Muscle of leg (tissue), 16 donors: Measurements from ENCODE around the gene MOAP1. TPM values are rescaled to one million over a fixed set of nuclear protein-coding genes. Genes with fewer than 3 reads are reported as not detected.
"Not testable (repeated sequence)": the region's sequence is repeated elsewhere in the genome, so short reads cannot be mapped to it uniquely, and the experiment has no call there.

Experiments
- DNase-seq: peaks from one replicate; pipeline ENCODE4 v3.0.0; 2013
- H3K27ac ChIP-seq: one replicate; pipeline ENCODE4 v1.5.1; 2013; ENCODE audit warnings: mild to moderate bottlenecking, low read length, control low read depth
- H3K27me3 ChIP-seq: one replicate; pipeline ENCODE4 v1.6.1; 2013; ENCODE audit warnings: low read length; ENCODE audit not compliant: control insufficient read depth, insufficient read depth
- H3K36me3 ChIP-seq: one replicate; pipeline ENCODE4 v1.6.1; 2013; ENCODE audit warnings: low read length; ENCODE audit not compliant: control insufficient read depth, insufficient read depth
- H3K4me1 ChIP-seq: one replicate; pipeline ENCODE4 v1.6.1; 2013; ENCODE audit warnings: low read length; ENCODE audit not compliant: control insufficient read depth, insufficient read depth
- H3K4me3 ChIP-seq: one replicate; pipeline ENCODE4 v1.5.1; 2013; ENCODE audit warnings: low read length, control low read depth
- H3K9me3 ChIP-seq: replicated peaks from 2 replicates; pipeline ENCODE4 v1.6.1; 2013; ENCODE audit warnings: low read depth, low read length; ENCODE audit not compliant: control insufficient read depth
- WGBS: methylation state at CpG from one replicate; pipeline ENCODE4 v1.1.5; 2013; ENCODE audit warnings: missing lambda C conversion rate; ENCODE audit not compliant: insufficient coverage; 5-methylcytosine and 5-hydroxymethylcytosine counted together
- long read RNA-seq, 11 donors: transcript quantifications; one replicate each; lab custom pipeline, GENCODE V29; 2026
- polyA plus RNA-seq, 8 donors: library from polyadenylated mRNA; unstranded; fragments of 120-200 nt; gene quantifications; one replicate each; pipeline versions ENCODE4 v1.2.1 to v1.2.3, GENCODE V29; 2013; ENCODE audit warnings: inconsistent platforms in 1 of 8, low replicate concordance in 1 of 8; ENCODE audit not compliant: insufficient read length in 8 of 8, insufficient read depth in 1 of 8
- total RNA-seq: library from RNA; stranded (reverse); fragments of 120-200 nt; gene quantifications from one replicate; pipeline ENCODE4 v1.2.4, GENCODE V29; 2013

Gene MOAP1, protein sequence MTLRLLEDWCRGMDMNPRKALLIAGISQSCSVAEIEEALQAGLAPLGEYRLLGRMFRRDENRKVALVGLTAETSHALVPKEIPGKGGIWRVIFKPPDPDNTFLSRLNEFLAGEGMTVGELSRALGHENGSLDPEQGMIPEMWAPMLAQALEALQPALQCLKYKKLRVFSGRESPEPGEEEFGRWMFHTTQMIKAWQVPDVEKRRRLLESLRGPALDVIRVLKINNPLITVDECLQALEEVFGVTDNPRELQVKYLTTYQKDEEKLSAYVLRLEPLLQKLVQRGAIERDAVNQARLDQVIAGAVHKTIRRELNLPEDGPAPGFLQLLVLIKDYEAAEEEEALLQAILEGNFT
- total RNA-seq (27.0 TPM), polyA plus RNA-seq (10 to 100 TPM; 21.0 to 23.8 (median 22.8) TPM)
- long read RNA-seq, donor 1, partial matches to known transcripts = 0 of 3 reads
- long read RNA-seq, donor 1, other reads (novel, unspliced or antisense) = 0 of 3 reads
- long read RNA-seq, donor 2, partial matches to known transcripts = 0 of 2 reads
- long read RNA-seq, donor 2, other reads (novel, unspliced or antisense) = 0 of 2 reads
- long read RNA-seq, donor 3, transcript MOAP1-201 (3 exons, 2,441 nt) = major isoform, 13 of 16 reads
- long read RNA-seq, donor 3, partial matches to known transcripts = 0 of 16 reads
- long read RNA-seq, donor 3, other reads (novel, unspliced or antisense) = 0 of 16 reads
- long read RNA-seq, donor 4, partial matches to known transcripts = 0 of 6 reads
- long read RNA-seq, donor 4, other reads (novel, unspliced or antisense) = 0 of 6 reads
- long read RNA-seq, donor 5, transcript MOAP1-201 (3 exons, 2,441 nt) = major isoform, 6 of 7 reads
- long read RNA-seq, donor 5, partial matches to known transcripts = 0 of 7 reads
- long read RNA-seq, donor 5, other reads (novel, unspliced or antisense) = 0 of 7 reads
- long read RNA-seq, donor 6, transcript MOAP1-201 (3 exons, 2,441 nt) = major isoform, 24 of 26 reads
- long read RNA-seq, donor 6, partial matches to known transcripts = 0 of 26 reads
- long read RNA-seq, donor 6, other reads (novel, unspliced or antisense) = 0 of 26 reads
- long read RNA-seq, donor 7, transcript MOAP1-201 (3 exons, 2,441 nt) = major isoform, 9 of 12 reads
- long read RNA-seq, donor 7, partial matches to known transcripts = 0 of 12 reads
- long read RNA-seq, donor 7, other reads (novel, unspliced or antisense) = 0 of 12 reads
- long read RNA-seq, donor 8, transcript MOAP1-201 (3 exons, 2,441 nt) = major isoform, 11 of 13 reads
- long read RNA-seq, donor 8, partial matches to known transcripts = 0 of 13 reads
- long read RNA-seq, donor 8, other reads (novel, unspliced or antisense) = 0 of 13 reads
- long read RNA-seq, donor 9, transcript MOAP1-201 (3 exons, 2,441 nt) = major isoform, 6 of 54 reads
- long read RNA-seq, donor 9, partial matches to known transcripts = 48 of 54 reads
- long read RNA-seq, donor 9, other reads (novel, unspliced or antisense) = 0 of 54 reads
- long read RNA-seq, donor 10, transcript MOAP1-201 (3 exons, 2,441 nt) = major isoform, 6 of 8 reads
- long read RNA-seq, donor 10, partial matches to known transcripts = 0 of 8 reads
- long read RNA-seq, donor 10, other reads (novel, unspliced or antisense) = 0 of 8 reads
- long read RNA-seq, donor 11, transcript MOAP1-201 (3 exons, 2,441 nt) = major isoform, 6 of 6 reads
- long read RNA-seq, donor 11, partial matches to known transcripts = 0 of 6 reads
- long read RNA-seq, donor 11, other reads (novel, unspliced or antisense) = 0 of 6 reads

GRCh38 chr14:93184391-93185348 lies at the start of gene MOAP1, which contains the start of gene LYSET:
Gene MOAP1 (minus strand): TSS chr14:93184897. CDS start chr14:93184242, 655 bp downstream.
Gene LYSET (plus strand): TSS chr14:93185317. CDS start chr14:93185406, 89 bp downstream.
- Histone ChIP-seq H3K27me3 (no peaks in the 10 kb centered on the region), H3K27ac (peak within 1 kb of the TSS; percentile 95), H3K4me1 (peaks cover 16% of the 10 kb centered on the region), H3K36me3 (peaks cover 20% of the 10 kb centered on the region), H3K4me3 (peak within 1 kb of the TSS; percentile 78), H3K9me3 (no peaks in the 10 kb centered on the region)
- DNase-seq = peak; percentile 92
- WGBS = under 1% methylated on average over 121 of the region's 124 CpGs

GRCh38 chr14:93233078-93233477 lies 48.4 kb upstream of the MOAP1 start:
- not testable (repeated sequence) for H3K4me3 ChIP-seq, H3K27ac ChIP-seq, H3K27me3 ChIP-seq, H3K9me3 ChIP-seq, DNase-seq, H3K36me3 ChIP-seq, H3K4me1 ChIP-seq
- no CpG with 5 or more reads among the region's 5 CpGs for WGBS

DNA sequence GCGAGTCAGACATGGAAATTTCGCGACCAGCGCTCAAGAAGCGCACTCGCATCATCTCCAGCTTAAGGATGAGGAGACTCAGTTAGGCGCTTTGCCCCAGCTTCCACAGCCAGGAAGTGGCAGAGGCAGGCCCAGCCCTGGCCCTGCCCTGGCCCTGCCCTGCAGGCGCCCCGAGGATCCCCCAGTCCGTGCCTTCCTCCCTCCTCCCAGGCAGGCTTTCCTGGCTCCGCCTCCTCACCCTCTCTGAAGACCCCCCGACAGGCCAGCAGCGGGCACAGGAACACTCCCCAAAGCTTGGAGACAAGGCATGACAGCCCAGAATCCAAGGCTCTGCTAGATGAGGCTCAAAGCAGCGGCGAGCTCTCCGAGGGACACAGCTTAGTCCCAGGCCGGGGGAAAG lies 47.5 kb upstream of the MOAP1 start:
- Histone ChIP-seq H3K27me3 (no peaks in the 10 kb centered on the region), H3K9me3 (no peaks in the 10 kb centered on the region), H3K4me1 (peaks cover 3% of the 10 kb centered on the region), H3K36me3 (peaks cover 14% of the 10 kb centered on the region), H3K4me3 (no peak overlapping the region), H3K27ac (no peak overlapping the region)
- no peak for DNase-seq
- WGBS = 69% methylated on average over 17 of the region's 17 CpGs

DNA sequence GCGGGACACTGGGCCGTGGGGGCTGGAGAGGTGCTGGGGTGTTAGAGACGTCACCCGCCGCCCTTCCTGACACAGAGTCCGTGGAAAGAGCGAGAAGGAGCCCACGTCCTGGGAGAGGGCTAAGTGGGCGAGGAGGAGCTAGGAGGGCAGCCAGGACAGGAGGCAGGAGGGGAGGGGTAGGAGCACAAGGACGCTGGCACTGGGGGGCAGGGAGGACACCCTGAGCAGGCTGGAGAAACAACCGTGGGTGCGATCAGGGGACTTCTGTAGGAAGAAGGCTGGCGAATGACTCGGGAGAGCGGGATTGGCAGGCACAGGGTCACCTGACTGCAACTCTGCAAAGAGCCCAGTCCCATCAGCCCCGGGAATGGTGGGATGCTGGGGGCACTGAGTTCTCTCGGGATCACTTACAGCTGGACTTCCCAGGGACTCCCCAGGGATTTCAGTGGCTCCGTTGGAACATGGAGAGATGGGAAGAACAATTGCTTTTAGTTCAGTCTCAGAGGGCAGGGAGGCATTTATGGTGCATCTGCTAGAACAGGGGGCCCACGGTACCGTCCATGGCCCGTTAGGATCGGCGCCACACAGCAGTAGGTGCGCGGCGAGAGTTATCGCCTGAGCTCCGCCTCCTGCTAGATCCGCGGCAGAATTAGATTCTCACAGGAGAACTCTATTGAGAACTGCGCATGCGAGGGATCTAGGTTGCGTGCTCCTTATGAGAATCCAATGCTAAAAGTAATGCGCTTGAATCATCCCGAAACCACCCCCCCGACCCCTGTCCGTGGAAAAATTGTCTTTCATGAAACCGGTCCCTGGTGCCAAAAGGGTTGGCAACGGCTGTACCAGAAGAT lies 46.7 kb upstream of the MOAP1 start:
- Histone ChIP-seq H3K4me1 (peaks cover 3% of the 10 kb centered on the region), H3K4me3 (peak overlapping the region; percentile 26), H3K27me3 (no peaks in the 10 kb centered on the region), H3K9me3 (no peaks in the 10 kb centered on the region), H3K36me3 (peaks cover 19% of the 10 kb centered on the region), H3K27ac (no peak overlapping the region)
- WGBS = 55% methylated on average over 39 of the region's 39 CpGs
- DNase-seq = peak; percentile 19

- WGBS = 95% methylated on average over 16 of the region's 16 CpGs
- no peaks in the 10 kb centered on the region for H3K27me3 ChIP-seq
- H3K9me3 ChIP-seq = no peaks in the 10 kb centered on the region
- peaks cover 26% of the 10 kb centered on the region for H3K36me3 ChIP-seq
- no peak overlapping the region for H3K4me3 ChIP-seq
- H3K4me1 ChIP-seq = peaks cover 3% of the 10 kb centered on the region
- no peak for DNase-seq
- H3K27ac ChIP-seq = no peak overlapping the region
These were observed 45.8 kb upstream of the MOAP1 start for GRCh38 chr14:93230539-93230938.

- H3K36me3 ChIP-seq = peaks cover 35% of the 10 kb centered on the region
- no peak overlapping the region for H3K27ac ChIP-seq
- no peak overlapping the region for H3K4me3 ChIP-seq
- DNase-seq = no peak
- peaks cover 3% of the 10 kb centered on the region for H3K4me1 ChIP-seq
- H3K9me3 ChIP-seq = no peaks in the 10 kb centered on the region
- no peaks in the 10 kb centered on the region for H3K27me3 ChIP-seq
- WGBS = 100% methylated on average over 3 of the region's 8 CpGs
These were observed 43.9 kb upstream of the MOAP1 start for GRCh38 chr14:93228550-93228949.

DNA sequence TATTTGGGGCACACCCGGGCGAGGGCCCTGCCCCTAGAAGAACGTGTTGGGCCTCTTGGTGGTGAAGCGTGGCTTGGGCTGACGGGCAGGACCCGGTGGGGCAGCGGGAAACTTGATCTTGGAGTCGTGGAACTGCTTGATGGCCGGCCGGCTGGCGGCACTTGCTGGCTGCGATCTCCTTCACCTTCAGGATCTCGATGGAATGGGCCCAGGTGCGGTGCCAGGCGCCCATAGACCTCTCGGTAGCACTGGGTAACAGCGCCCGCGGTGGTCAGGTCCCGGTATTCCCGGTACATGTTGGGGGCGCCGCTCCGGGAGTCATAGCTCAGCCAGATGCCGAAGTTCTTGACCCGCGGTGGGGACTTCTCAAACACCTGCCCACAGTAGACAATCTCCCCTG lies 38.9 kb upstream of the MOAP1 start:
- Histone ChIP-seq H3K27ac (no peak overlapping the region), H3K4me3 (no peak overlapping the region), H3K36me3 (peaks cover 51% of the 10 kb centered on the region), H3K4me1 (no peaks in the 10 kb centered on the region), H3K9me3 (no peaks in the 10 kb centered on the region), H3K27me3 (no peaks in the 10 kb centered on the region)
- WGBS = 95% methylated on average over 23 of the region's 27 CpGs
- no peak for DNase-seq

DNA sequence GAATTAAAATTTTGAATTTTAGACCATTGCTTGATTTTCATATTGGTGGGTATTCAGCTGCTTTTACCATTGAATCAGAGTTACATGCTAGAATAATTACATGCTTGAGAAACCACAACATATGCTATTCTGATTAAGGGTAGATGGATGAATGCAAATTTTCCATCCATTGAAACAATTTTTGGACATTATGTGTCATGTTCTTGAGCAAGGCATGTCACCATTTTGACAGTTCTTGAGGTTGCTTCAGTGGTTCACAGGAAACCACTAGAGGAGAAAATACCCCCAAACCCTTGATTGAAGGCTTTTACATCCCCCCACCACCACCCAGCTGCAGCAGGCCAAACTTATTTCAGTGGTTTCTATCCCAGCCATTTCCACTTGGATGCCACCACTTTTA lies 35.8 kb upstream of the MOAP1 start:
- Histone ChIP-seq H3K9me3 (no peaks in the 10 kb centered on the region), H3K36me3 (peaks cover 46% of the 10 kb centered on the region), H3K4me3 (no peak overlapping the region), H3K4me1 (no peaks in the 10 kb centered on the region), H3K27ac (no peak overlapping the region), H3K27me3 (no peaks in the 10 kb centered on the region)
- DNase-seq = peak; percentile 15
